ENCODE results near the gene SETBP1.

DNA sequence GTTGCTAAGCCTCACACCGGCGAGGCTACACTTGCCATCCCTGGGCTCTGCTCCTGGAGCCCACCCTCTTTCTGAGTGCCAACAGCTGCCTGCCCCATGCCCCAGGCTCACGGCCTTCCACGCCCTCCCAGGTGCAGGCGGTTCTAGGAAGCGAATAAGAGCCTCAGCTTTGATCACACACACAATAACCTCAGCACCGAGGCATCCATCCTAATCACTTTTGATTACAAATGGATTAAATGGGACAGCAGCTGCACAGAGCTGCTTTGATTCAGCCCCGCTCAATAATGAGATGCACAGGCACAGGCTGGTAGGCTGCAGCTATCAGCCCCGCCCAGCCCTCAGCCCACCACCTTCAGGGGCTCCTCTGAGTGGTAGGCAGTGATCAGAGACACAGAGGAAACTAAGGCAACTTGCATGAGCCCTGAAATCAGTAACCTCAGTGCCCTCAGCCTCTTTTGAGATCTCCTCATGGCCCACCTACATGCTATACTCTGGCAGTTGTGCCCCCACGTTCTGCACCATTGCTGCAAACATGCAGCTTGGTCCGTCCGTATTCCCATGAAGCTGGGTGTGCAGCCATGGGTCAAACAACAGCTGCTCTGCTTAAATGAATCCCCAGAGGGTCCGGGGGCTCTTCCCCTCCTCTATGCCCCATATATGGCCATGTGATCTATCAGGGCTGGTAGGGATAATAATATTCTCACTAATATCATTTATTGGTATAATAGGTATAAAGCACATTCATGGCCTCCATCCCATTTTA lies 171.4 kb downstream of the SETBP1 start:
- TF ChIP-seq CTCF (IDR thresholded peaks at IDR 0.05) = no peak
- no peak for TF ChIP-seq SIN3A (IDR thresholded peaks at IDR 0.05; ENCODE audit: borderline replicate concordance, insufficient read depth, low read depth, low read length)
- no peak for TF ChIP-seq POLR2AphosphoS5 (IDR thresholded peaks at IDR 0.05; ENCODE audit: low read depth, low read length)
- no peak for TF ChIP-seq TCF7L2 (IDR thresholded peaks at IDR 0.05; ENCODE audit: low read depth, low read length)
